GM15510 (cell line): Measurements from ENCODE around the gene AKR1D1.

Source experiments
- POLR2A ChIP-seq: IDR thresholded peaks from 3 replicates; pipeline ENCODE4 v1.6.1; 2011; ENCODE audit warnings: borderline replicate concordance; ENCODE audit not compliant: insufficient read length; ENCODE audit errors: extremely low read depth

The AKR1D1 gene

DNA sequence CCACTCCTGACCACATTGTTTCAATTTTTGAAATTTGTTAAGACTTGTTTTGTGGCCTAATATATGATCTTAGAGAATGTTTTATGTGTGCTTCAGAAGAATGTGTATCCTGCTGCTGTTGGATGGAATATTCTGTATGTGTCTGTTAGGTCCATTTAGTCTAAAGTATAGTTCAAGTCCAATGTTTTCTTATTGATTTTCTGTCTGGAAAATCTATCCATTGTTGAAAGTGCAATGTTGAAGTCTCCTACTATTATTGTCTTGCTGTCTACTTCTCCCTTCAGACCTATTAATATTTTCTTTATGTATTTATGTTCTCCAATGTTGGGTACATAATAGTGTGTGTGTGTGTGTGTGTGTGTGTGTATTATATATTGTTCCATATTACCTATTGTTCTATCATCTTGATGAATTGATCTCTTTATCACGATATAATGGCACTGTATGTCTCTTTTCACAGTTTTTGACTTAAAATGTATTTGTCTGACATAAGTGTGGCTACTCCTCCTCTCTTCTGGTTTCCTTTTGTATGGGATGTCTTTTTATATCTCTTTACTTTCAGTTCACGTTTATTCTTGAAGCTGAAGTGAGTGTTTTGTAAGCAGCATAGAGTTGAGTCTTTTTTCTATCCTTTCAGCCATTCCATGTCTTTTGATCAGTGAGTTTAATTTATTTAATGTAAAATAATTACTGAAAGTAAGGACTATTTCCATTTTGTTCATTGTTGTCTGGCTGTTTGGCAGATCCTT, 61.3 kb downstream of the AKR1D1 start:
- TF ChIP-seq POLR2A: no peak

- no peak for TF ChIP-seq POLR2A
These were observed 62.0 kb downstream of the AKR1D1 start for GRCh38 chr7:138138244-138138643.

GRCh38 chr7:138142583-138143201, 66.4 kb downstream of the AKR1D1 start:
- TF ChIP-seq POLR2A: no peak

DNA sequence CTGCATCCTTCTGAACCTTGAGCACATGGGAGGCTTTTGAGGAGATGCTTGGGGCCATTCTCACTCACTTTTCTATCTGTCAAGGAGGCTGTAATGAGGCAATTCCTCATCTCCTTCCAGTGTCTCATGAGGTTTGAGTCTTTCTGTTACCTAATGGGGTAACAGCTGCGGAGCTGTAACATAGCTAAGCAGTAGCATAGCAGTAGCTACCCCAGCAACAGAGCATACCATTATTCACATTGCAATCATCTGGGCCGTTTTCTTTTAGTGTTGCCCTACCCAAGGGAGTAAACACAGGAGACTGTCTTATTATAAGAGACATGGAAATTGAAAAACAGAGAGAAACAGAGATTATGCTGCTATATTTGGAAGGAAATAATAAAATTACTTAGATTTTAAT, 68.7 kb downstream of the AKR1D1 start:
- TF ChIP-seq POLR2A: no peak

- no peak for TF ChIP-seq POLR2A
These were observed 75.7 kb downstream of the AKR1D1 start for GRCh38 chr7:138151731-138152577.

DNA sequence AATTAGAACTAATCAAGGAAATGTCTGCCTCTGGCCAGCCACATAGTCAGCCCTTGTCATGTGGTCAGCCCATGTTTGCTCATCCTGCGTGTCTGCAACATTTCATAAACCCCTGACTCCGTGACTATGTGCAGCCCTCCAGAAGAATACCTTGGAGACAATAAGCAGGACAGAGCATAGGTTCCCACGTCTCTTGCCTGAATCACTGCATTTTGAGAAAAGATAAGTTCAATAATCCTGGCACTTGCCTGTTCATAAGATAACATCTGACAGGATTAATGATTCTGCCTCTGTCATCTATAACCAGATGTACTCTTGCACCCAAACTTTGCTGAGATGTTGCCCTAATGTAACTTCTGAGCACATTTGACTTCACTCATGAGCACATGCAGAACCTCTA, 78.4 kb downstream of the AKR1D1 start:
- no peak for TF ChIP-seq POLR2A

DNA sequence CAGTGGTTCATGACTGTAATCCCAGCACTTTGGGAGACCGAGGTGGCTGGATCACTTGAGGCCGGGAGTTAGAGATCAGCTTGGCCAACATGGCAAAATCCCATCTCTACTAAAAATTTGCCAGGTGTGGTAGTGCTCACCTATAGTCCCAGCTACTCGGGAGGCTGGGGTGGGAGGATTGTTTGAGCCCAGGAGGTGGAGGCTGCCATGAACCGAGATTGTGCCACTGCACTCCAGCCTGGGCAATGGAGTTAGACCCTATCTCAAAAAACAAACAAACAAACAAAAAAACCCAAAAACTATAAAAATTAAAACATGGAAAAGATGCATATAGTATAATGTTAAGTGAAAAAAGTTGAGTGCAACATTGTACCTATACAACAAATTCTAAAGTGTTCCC, 81.4 kb downstream of the AKR1D1 start:
- no peak for TF ChIP-seq POLR2A

- no peak for TF ChIP-seq POLR2A
These were observed 82.7 kb downstream of the AKR1D1 start for GRCh38 chr7:138158739-138159528.

GRCh38 chr7:138161600-138162081, 85.4 kb downstream of the AKR1D1 start:
- TF ChIP-seq POLR2A: no peak

DNA sequence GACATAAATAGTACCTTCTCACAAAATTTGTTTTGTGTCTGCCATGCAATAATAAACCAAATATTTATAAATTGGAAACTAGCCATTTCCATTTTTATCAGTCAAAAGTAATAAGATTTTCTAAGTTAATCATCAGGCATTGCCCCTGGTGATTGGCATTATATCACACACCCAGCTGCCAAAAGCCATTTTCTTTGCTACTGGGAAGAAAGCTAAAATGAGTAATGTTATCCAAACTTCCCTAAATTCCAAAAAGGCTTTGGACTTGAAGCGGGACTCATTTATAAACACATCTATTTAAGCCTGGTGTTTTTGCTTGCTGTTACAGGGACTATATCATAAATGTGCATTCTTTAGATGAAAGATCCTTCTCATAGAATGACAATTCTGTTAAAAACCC, 86.0 kb downstream of the AKR1D1 start:
- no peak for TF ChIP-seq POLR2A

DNA sequence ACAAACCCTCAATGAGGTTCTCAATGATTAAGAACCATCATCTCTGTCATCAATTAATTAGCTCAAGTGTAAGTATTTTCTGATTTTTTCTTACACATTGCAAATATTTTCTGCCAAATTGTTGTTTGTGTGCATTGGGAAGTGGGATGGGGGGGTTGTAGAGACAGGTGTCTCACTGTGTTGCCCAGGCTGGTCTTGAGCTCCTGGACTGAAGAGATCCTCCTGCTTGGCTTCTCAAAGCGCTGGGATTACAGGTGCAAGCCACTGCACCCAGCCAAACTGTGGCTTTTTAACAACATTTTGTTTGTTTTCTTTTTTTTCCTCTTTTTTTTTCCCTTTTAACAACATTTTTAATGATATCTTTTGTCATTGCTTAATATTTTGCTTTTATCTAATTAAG, 87.5 kb downstream of the AKR1D1 start:
- TF ChIP-seq POLR2A: no peak

DNA sequence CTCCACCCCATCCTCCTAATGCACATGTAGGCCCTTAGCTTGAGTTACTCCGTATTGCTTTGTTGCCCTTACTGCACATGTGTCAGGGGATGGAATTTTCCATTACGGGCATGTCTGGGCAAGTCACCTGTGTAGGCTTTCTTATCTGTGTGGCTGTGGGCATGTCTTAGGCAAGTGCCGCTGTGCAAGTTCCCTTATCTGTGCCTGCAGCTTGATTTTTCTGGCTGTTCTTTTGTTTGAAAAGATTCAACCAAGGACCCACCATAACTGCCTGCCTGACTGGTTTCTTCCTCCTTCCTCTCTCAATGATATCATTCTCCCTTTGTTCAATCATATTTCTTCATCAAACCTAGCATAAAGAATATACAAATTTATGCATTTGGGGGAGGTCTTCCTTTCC, 88.5 kb downstream of the AKR1D1 start:
- no peak for TF ChIP-seq POLR2A

GRCh38 chr7:138166681-138167080, 90.4 kb downstream of the AKR1D1 start:
- no peak for TF ChIP-seq POLR2A

- TF ChIP-seq POLR2A: no peak
These were observed 91.0 kb downstream of the AKR1D1 start for GRCh38 chr7:138167222-138167621.
